Activated CD8-positive, alpha-beta T cell treated with anti-CD3 and anti-CD28 coated beads, Interleukin-2, amount 10 ng/mL, durations not matched to agents 7 days and 5 days (primary cell): ENCODE measurements around the gene JPH3. TPM values are rescaled to one million over a fixed set of nuclear protein-coding genes. Genes with fewer than 3 reads are reported as not detected.

ENCODE experiments used
- ATAC-seq: fragments of 150-1000 bp; cut with Tn5 transposase; one replicate; pipeline ENCODE4 v1.10.0; 2021; ENCODE audit warnings: moderate library complexity
- CTCF ChIA-PET: fragments of 350-600 bp; sonication (Branson Sonifier 250); formaldehyde crosslinking; loops from one replicate; lab custom pipeline; 2021; ENCODE audit warnings: antibody characterized with exemption; lab: Charles Lee
- POLR2A ChIA-PET: fragments of 350-600 bp; sonication (Branson Sonifier 250); formaldehyde crosslinking; loops from one replicate; lab custom pipeline; 2021; ENCODE audit warnings: antibody characterized with exemption; lab: Charles Lee
- DNase-seq: peaks from one replicate; pipeline ENCODE4 v3.0.0-alpha.2; 2020
- H3K27ac Mint-ChIP-seq: one replicate; pipeline ENCODE4 v1.8.0; 2021; ENCODE audit warnings: mild to moderate bottlenecking, mixed read lengths
- H3K27me3 Mint-ChIP-seq: one replicate; pipeline ENCODE4 v1.8.0; 2021; ENCODE audit warnings: low read depth, mixed read lengths
- H3K36me3 Mint-ChIP-seq: one replicate; pipeline ENCODE4 v1.8.0; 2021; ENCODE audit warnings: low read depth, mixed read lengths
- H3K4me1 Mint-ChIP-seq: one replicate; pipeline ENCODE4 v1.8.0; 2021; ENCODE audit warnings: low read depth, mixed read lengths
- H3K4me3 Mint-ChIP-seq: one replicate; pipeline ENCODE4 v1.8.0; 2021; ENCODE audit warnings: mild to moderate bottlenecking, mixed read lengths
- H3K9me3 Mint-ChIP-seq: one replicate; pipeline ENCODE4 v1.8.0; 2022; ENCODE audit warnings: mixed read lengths; ENCODE audit not compliant: insufficient read depth
- total RNA-seq, 2 experiments: library from RNA; stranded (reverse); gene quantifications; one replicate each; pipeline ENCODE4 v1.2.3, GENCODE V29; 2021

JPH3 gene
- total RNA-seq, 2 experiments from 2014 or later: not detected

- DNase-seq (no peak), ATAC-seq (no peak)
- H3K4me1 Mint-ChIP-seq: peaks cover 5% of the 10 kb centered on the region
- ChIA-PET CTCF (no interaction called here), POLR2A (no interaction called here)
- H3K9me3 Mint-ChIP-seq: no peaks in the 10 kb centered on the region
- no peaks in the 10 kb centered on the region for H3K36me3 Mint-ChIP-seq
- no peak overlapping the region for H3K27ac Mint-ChIP-seq
- H3K27me3 Mint-ChIP-seq: peaks cover 32% of the 10 kb centered on the region
- H3K4me3 Mint-ChIP-seq: no peak overlapping the region
Observed at GRCh38 chr16:87607223-87607622, 4.9 kb downstream of the JPH3 start.

GRCh38 chr16:87607871-87608270, 5.6 kb downstream of the JPH3 start:
- Mint-ChIP-seq H3K36me3 (no peaks in the 10 kb centered on the region), H3K27ac (no peak overlapping the region), H3K9me3 (no peaks in the 10 kb centered on the region), H3K4me3 (no peak overlapping the region), H3K27me3 (peaks cover 32% of the 10 kb centered on the region), H3K4me1 (peaks cover 5% of the 10 kb centered on the region)
- POLR2A ChIA-PET: no interaction called here
- DNase-seq (no peak), ATAC-seq (no peak)
- CTCF ChIA-PET: no interaction called here

- no peaks in the 10 kb centered on the region for H3K9me3 Mint-ChIP-seq
- POLR2A ChIA-PET: no interaction called here
- peak; percentile 73 for DNase-seq
- no peaks in the 10 kb centered on the region for H3K36me3 Mint-ChIP-seq
- ATAC-seq: no peak
- H3K27me3 Mint-ChIP-seq: peaks cover 25% of the 10 kb centered on the region
- no peak overlapping the region for H3K27ac Mint-ChIP-seq
- H3K4me3 Mint-ChIP-seq: no peak overlapping the region
- no peaks in the 10 kb centered on the region for H3K4me1 Mint-ChIP-seq
- CTCF ChIA-PET: no interaction called here
Observed at GRCh38 chr16:87608400-87608985, 6.2 kb downstream of the JPH3 start.

- ATAC-seq: no peak
- H3K9me3 Mint-ChIP-seq: no peaks in the 10 kb centered on the region
- POLR2A ChIA-PET: no interaction called here
- no peak overlapping the region for H3K4me3 Mint-ChIP-seq
- CTCF ChIA-PET: no interaction called here
- no peaks in the 10 kb centered on the region for H3K4me1 Mint-ChIP-seq
- no peak overlapping the region for H3K27ac Mint-ChIP-seq
- peaks cover 13% of the 10 kb centered on the region for H3K27me3 Mint-ChIP-seq
- no peaks in the 10 kb centered on the region for H3K36me3 Mint-ChIP-seq
- no peak for DNase-seq
Observed at GRCh38 chr16:87610026-87610425, 7.7 kb downstream of the JPH3 start.

DNA sequence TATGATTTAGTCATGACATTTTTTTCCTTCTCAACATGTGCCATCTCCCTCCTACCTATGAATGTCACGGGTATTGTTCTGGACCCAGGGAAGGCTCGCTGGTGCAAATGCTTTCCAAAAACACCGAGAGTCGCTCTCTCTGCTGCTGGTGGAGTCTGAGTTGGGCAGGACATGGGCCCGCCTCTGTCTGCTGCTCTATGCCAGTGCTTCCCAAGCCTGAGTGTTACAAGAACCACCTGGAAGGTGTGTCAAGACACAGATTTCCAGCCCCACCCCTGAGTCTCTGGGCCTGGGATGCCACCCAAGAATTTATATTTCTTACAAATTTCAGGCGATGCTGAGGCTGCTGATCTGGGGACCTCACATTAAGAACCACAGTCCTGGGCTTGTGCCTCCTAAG, 9.1 kb downstream of the JPH3 start:
- Mint-ChIP-seq H3K4me1 (no peaks in the 10 kb centered on the region), H3K27me3 (peaks cover 5% of the 10 kb centered on the region), H3K36me3 (no peaks in the 10 kb centered on the region), H3K4me3 (no peak overlapping the region), H3K9me3 (no peaks in the 10 kb centered on the region), H3K27ac (no peak overlapping the region)
- ChIA-PET POLR2A (no interaction called here), CTCF (no interaction called here)
- DNase-seq (no peak), ATAC-seq (no peak)

DNA sequence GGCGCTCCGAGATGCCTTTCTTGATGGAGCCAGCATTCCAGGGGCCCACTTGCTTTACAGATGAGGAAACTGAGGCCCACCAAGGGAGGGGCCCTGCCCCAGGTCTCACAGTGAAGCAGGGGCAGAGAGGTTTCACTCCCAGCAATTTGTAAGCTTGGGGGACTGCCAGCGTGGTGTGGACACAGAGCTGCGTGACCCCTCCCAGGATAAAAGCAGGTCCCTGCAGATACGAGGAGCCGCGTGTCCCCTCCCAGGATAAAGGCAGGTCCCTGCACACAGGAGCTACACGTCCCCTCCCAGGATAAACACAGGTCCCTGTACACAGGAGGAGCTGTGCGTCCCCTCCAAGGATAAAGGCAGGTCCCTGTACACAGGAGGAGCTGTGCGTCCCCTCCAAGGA, 11.7 kb downstream of the JPH3 start:
- POLR2A ChIA-PET: interaction anchor here (0.6 kb wide), 1 partner anchor 25 kb away, joined by 3 read pairs; no protein-coding TSS in a partner anchor
- no peaks in the 10 kb centered on the region for H3K4me1 Mint-ChIP-seq

GRCh38 chr16:87615621-87616041, 13.3 kb downstream of the JPH3 start:
- no peak for DNase-seq
- ChIA-PET POLR2A (no interaction called here), CTCF (interaction anchor here (1.5 kb wide), 1 partner anchor 20 kb away, joined by 4 read pairs; no protein-coding TSS in a partner anchor)
- ATAC-seq: no peak
- no peak overlapping the region for H3K27ac Mint-ChIP-seq
- H3K4me3 Mint-ChIP-seq: no peak overlapping the region
- no peaks in the 10 kb centered on the region for H3K36me3 Mint-ChIP-seq
- H3K4me1 Mint-ChIP-seq: no peaks in the 10 kb centered on the region
- no peaks in the 10 kb centered on the region for H3K27me3 Mint-ChIP-seq
- H3K9me3 Mint-ChIP-seq: no peaks in the 10 kb centered on the region

More for the DNA sequence above, 11.7 kb downstream of the JPH3 start:
- H3K9me3 Mint-ChIP-seq: no peaks in the 10 kb centered on the region
- no peak overlapping the region for H3K4me3 Mint-ChIP-seq
- H3K36me3 Mint-ChIP-seq: no peaks in the 10 kb centered on the region
- CTCF ChIA-PET: interaction anchor here (1.5 kb wide), 1 partner anchor 22 kb away, joined by 4 read pairs; no protein-coding TSS in a partner anchor
- H3K27me3 Mint-ChIP-seq: no peaks in the 10 kb centered on the region
- DNase-seq: no peak
- no peak for ATAC-seq
- H3K27ac Mint-ChIP-seq: no peak overlapping the region

DNA sequence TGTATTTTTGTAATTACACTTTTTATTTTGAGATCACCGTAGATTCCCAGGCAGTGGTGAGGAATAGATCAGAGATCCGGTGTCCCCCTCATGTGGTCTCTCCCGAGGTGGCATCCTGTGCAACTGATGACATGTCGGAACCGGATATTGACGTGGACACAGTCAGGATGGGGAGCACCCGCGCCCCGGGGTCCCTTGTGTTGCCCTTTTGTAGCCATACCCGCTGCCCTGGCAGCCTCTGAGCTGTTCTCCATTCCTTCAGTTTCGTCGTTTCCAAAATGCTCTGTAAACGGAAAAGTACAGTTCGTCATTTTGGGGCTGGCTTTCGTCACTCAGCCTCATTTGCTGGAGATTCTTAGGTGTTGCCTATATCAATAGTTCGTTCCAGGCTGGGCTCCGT, 14.2 kb downstream of the JPH3 start:
- DNase-seq: no peak
- POLR2A ChIA-PET: no interaction called here
- CTCF ChIA-PET: no interaction called here
- Mint-ChIP-seq H3K27me3 (no peaks in the 10 kb centered on the region), H3K36me3 (no peaks in the 10 kb centered on the region), H3K4me1 (no peaks in the 10 kb centered on the region), H3K9me3 (no peaks in the 10 kb centered on the region), H3K27ac (no peak overlapping the region), H3K4me3 (no peak overlapping the region)
- ATAC-seq: no peak

DNA sequence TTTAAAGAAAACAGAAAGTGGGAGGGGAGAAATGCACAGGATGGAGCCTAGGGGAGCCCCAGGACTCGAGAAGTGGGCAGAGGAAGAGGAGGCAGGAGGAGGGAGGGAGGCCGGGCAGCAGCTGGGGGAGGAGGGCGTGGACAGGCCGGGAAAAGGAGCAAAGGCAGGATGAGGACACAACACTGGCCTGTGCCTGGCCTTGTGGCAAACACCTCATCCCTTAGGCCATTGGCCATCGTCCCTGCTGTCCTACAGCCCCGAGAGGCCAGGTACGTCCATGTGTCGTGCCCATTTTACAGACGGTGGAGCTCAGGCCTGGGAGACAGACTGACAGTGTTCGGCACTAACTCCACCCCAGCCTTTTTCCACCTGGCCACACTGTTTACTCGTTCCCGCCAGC, 15.9 kb downstream of the JPH3 start:
- Mint-ChIP-seq H3K4me1 (no peaks in the 10 kb centered on the region), H3K4me3 (no peak overlapping the region), H3K9me3 (no peaks in the 10 kb centered on the region), H3K36me3 (no peaks in the 10 kb centered on the region), H3K27ac (no peak overlapping the region), H3K27me3 (no peaks in the 10 kb centered on the region)
- ATAC-seq (no peak), DNase-seq (no peak)
- ChIA-PET POLR2A (no interaction called here), CTCF (no interaction called here)

- ChIA-PET POLR2A (no interaction called here), CTCF (no interaction called here)
- Mint-ChIP-seq H3K4me1 (no peaks in the 10 kb centered on the region), H3K27me3 (no peaks in the 10 kb centered on the region), H3K27ac (no peak overlapping the region), H3K4me3 (no peak overlapping the region), H3K9me3 (no peaks in the 10 kb centered on the region), H3K36me3 (no peaks in the 10 kb centered on the region)
- ATAC-seq (no peak), DNase-seq (no peak)
Observed at GRCh38 chr16:87619360-87620200, 17.3 kb downstream of the JPH3 start.

DNA sequence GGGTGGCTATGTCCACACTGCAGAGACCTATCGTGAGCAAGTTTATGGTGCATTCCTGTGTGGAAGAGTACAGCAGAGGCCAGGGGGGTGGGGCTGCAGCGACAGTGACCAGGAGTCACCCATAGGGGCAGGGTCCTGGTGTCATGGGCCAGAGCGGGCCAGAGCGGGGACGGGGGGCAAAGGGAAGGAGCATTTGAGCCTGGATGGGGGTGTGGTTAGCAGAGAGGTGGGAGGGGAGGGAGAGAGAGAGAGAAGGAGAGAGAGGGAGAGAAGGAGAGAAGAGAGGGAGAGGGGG, 17.8 kb downstream of the JPH3 start:
- H3K9me3 Mint-ChIP-seq: no peaks in the 10 kb centered on the region

GRCh38 chr16:87621550-87621829, 19.2 kb downstream of the JPH3 start:
- POLR2A ChIA-PET: no interaction called here
- CTCF ChIA-PET: no interaction called here
- no peak for DNase-seq
- no peak for ATAC-seq
- no peaks in the 10 kb centered on the region for H3K36me3 Mint-ChIP-seq
- no peaks in the 10 kb centered on the region for H3K9me3 Mint-ChIP-seq
- no peaks in the 10 kb centered on the region for H3K4me1 Mint-ChIP-seq
- H3K27ac Mint-ChIP-seq: no peak overlapping the region
- no peak overlapping the region for H3K4me3 Mint-ChIP-seq
- no peaks in the 10 kb centered on the region for H3K27me3 Mint-ChIP-seq

More for the DNA sequence above, 17.8 kb downstream of the JPH3 start:
- CTCF ChIA-PET: no interaction called here
- no peaks in the 10 kb centered on the region for H3K36me3 Mint-ChIP-seq
- H3K4me3 Mint-ChIP-seq: no peak overlapping the region
- H3K27me3 Mint-ChIP-seq: no peaks in the 10 kb centered on the region
- POLR2A ChIA-PET: no interaction called here
- ATAC-seq: no peak
- H3K4me1 Mint-ChIP-seq: no peaks in the 10 kb centered on the region
- H3K27ac Mint-ChIP-seq: no peak overlapping the region
- DNase-seq: no peak
